ENCODE data around the gene ZNF585A.
"Not testable (repeated sequence)": the region's sequence is repeated elsewhere in the genome, so short reads cannot be mapped to it uniquely, and the experiment has no call there.

Gene ZNF585A

DNA sequence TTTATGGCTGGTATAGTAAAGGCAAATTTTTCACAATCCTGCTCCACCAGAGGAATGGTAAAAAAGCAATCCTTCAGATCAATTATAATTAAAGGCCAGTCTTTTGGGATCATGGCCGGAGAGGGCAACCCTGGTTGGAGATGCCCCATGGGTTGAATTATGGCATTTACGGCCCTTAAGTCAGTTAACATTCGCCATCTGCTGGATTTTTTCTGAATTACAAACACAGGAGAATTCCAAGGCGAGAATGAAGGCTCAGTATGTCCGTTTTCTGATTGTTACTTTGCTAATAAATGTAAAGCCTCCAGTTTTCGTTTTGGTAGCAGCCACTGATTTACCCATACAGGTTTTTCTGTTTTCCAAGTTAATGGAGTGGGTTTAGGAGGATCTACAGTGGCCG lies 60.7 kb downstream of the ZNF585A start:
- H2AFZ ChIP-seq (ENCODE audit: low read depth, low read length, severe bottlenecking); H3K4me3 ChIP-seq (ENCODE audit: insufficient read depth, low read length, poor library complexity, severe bottlenecking); H4K20me1 ChIP-seq (ENCODE audit: low read depth, low read length); H3K4me2 ChIP-seq (ENCODE audit: low read depth, low read length, poor library complexity, severe bottlenecking); H3F3A ChIP-seq (ENCODE audit: insufficient read depth); H3K27ac ChIP-seq (ENCODE audit: low read depth, low read length); H3K27me3 ChIP-seq (ENCODE audit: low read length); H3K9ac ChIP-seq (ENCODE audit: low read length); H3K79me2 ChIP-seq (ENCODE audit: insufficient read depth, low read length); H3K36me3 ChIP-seq (ENCODE audit: low read length); H3K9me2 ChIP-seq (replicated peaks; ENCODE audit: insufficient read depth, low read length): not testable (repeated sequence)
- TF ChIP-seq, protein P1, sequence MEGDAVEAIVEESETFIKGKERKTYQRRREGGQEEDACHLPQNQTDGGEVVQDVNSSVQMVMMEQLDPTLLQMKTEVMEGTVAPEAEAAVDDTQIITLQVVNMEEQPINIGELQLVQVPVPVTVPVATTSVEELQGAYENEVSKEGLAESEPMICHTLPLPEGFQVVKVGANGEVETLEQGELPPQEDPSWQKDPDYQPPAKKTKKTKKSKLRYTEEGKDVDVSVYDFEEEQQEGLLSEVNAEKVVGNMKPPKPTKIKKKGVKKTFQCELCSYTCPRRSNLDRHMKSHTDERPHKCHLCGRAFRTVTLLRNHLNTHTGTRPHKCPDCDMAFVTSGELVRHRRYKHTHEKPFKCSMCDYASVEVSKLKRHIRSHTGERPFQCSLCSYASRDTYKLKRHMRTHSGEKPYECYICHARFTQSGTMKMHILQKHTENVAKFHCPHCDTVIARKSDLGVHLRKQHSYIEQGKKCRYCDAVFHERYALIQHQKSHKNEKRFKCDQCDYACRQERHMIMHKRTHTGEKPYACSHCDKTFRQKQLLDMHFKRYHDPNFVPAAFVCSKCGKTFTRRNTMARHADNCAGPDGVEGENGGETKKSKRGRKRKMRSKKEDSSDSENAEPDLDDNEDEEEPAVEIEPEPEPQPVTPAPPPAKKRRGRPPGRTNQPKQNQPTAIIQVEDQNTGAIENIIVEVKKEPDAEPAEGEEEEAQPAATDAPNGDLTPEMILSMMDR (IDR thresholded peaks at IDR 0.05; ENCODE audit: insufficient read depth, low read length, poor library complexity, severe bottlenecking): peak; percentile 30
- H3K9me3 ChIP-seq (ENCODE audit: insufficient read depth, low read length): peaks cover 16% of the 10 kb centered on the region; the same call in 1 of the 2 replicates

- not testable (repeated sequence) for H3K27me3 ChIP-seq (ENCODE audit: low read length); H4K20me1 ChIP-seq (ENCODE audit: low read depth, low read length); H3K9me3 ChIP-seq (ENCODE audit: insufficient read depth, low read length); H3K79me2 ChIP-seq (ENCODE audit: insufficient read depth, low read length); H3F3A ChIP-seq (ENCODE audit: insufficient read depth); H3K4me3 ChIP-seq (ENCODE audit: insufficient read depth, low read length, poor library complexity, severe bottlenecking); H2AFZ ChIP-seq (ENCODE audit: low read depth, low read length, severe bottlenecking); H3K9ac ChIP-seq (ENCODE audit: low read length); H3K9me2 ChIP-seq (replicated peaks; ENCODE audit: insufficient read depth, low read length); H3K4me2 ChIP-seq (ENCODE audit: low read depth, low read length, poor library complexity, severe bottlenecking); H3K27ac ChIP-seq (ENCODE audit: low read depth, low read length)
- H3K36me3 ChIP-seq (ENCODE audit: low read length): peaks cover 18% of the 10 kb centered on the region
These were observed 68.4 kb downstream of the ZNF585A start for GRCh38 chr19:37104135-37104534.

- H4K20me1 ChIP-seq (ENCODE audit: low read depth, low read length): no peaks in the 10 kb centered on the region
- no peak overlapping the region for H3K9ac ChIP-seq (ENCODE audit: low read length)
- no peak overlapping the region for H3K4me2 ChIP-seq (ENCODE audit: low read depth, low read length, poor library complexity, severe bottlenecking)
- no peaks in the 10 kb centered on the region for H3K79me2 ChIP-seq (ENCODE audit: insufficient read depth, low read length)
- H3K9me3 ChIP-seq (ENCODE audit: insufficient read depth, low read length): peaks cover 15% of the 10 kb centered on the region; the same call in 1 of the 2 replicates
- no peaks in the 10 kb centered on the region for H3F3A ChIP-seq (ENCODE audit: insufficient read depth)
- H3K27me3 ChIP-seq (ENCODE audit: low read length): no peaks in the 10 kb centered on the region
- H3K9me2 ChIP-seq (replicated peaks; ENCODE audit: insufficient read depth, low read length): no peaks in the 10 kb centered on the region
- H3K36me3 ChIP-seq (ENCODE audit: low read length): peaks cover 65% of the 10 kb centered on the region
- no peak overlapping the region for H2AFZ ChIP-seq (ENCODE audit: low read depth, low read length, severe bottlenecking)
- TF ChIP-seq, protein P1 (IDR thresholded peaks at IDR 0.05; ENCODE audit: insufficient read depth, low read length, poor library complexity, severe bottlenecking): no peak
- no peak for TF ChIP-seq EZH2phosphoT487 (conservative IDR thresholded peaks at IDR 0.05; ENCODE audit: low read length)
- H3K4me3 ChIP-seq (ENCODE audit: insufficient read depth, low read length, poor library complexity, severe bottlenecking): no peak overlapping the region
- H3K27ac ChIP-seq (ENCODE audit: low read depth, low read length): no peak overlapping the region
These were observed 73.9 kb downstream of the ZNF585A start for GRCh38 chr19:37098570-37098969.

- Histone ChIP-seq H4K20me1 (ENCODE audit: low read depth, low read length) (no peaks in the 10 kb centered on the region), H3F3A (ENCODE audit: insufficient read depth) (no peaks in the 10 kb centered on the region), H3K27me3 (ENCODE audit: low read length) (no peaks in the 10 kb centered on the region), H3K4me3 (ENCODE audit: insufficient read depth, low read length, poor library complexity, severe bottlenecking) (no peak overlapping the region), H3K9me3 (ENCODE audit: insufficient read depth, low read length) (peaks cover 15% of the 10 kb centered on the region; the same call in 1 of the 2 replicates), H3K4me2 (ENCODE audit: low read depth, low read length, poor library complexity, severe bottlenecking) (no peak overlapping the region), H3K9me2 (replicated peaks; ENCODE audit: insufficient read depth, low read length) (no peaks in the 10 kb centered on the region), H3K36me3 (ENCODE audit: low read length) (peaks cover 76% of the 10 kb centered on the region), H3K27ac (ENCODE audit: low read depth, low read length) (no peak overlapping the region), H3K9ac (ENCODE audit: low read length) (no peak overlapping the region), H2AFZ (ENCODE audit: low read depth, low read length, severe bottlenecking) (no peak overlapping the region), H3K79me2 (ENCODE audit: insufficient read depth, low read length) (no peaks in the 10 kb centered on the region)
- TF ChIP-seq EZH2phosphoT487 (conservative IDR thresholded peaks at IDR 0.05; ENCODE audit: low read length): no peak
- TF ChIP-seq, protein P1 (IDR thresholded peaks at IDR 0.05; ENCODE audit: insufficient read depth, low read length, poor library complexity, severe bottlenecking): no peak
These were observed 76.6 kb downstream of the ZNF585A start for GRCh38 chr19:37095859-37096258.

Measured in SU-DHL-6 (cell line).